ENCODE measurements around the gene ALDH3B2. TPM values are rescaled to one million over a fixed set of nuclear protein-coding genes. Genes with fewer than 3 reads are reported as not detected.

Gene ALDH3B2
- total RNA-seq, 1 experiment from 2014 or later = not detected

DNA sequence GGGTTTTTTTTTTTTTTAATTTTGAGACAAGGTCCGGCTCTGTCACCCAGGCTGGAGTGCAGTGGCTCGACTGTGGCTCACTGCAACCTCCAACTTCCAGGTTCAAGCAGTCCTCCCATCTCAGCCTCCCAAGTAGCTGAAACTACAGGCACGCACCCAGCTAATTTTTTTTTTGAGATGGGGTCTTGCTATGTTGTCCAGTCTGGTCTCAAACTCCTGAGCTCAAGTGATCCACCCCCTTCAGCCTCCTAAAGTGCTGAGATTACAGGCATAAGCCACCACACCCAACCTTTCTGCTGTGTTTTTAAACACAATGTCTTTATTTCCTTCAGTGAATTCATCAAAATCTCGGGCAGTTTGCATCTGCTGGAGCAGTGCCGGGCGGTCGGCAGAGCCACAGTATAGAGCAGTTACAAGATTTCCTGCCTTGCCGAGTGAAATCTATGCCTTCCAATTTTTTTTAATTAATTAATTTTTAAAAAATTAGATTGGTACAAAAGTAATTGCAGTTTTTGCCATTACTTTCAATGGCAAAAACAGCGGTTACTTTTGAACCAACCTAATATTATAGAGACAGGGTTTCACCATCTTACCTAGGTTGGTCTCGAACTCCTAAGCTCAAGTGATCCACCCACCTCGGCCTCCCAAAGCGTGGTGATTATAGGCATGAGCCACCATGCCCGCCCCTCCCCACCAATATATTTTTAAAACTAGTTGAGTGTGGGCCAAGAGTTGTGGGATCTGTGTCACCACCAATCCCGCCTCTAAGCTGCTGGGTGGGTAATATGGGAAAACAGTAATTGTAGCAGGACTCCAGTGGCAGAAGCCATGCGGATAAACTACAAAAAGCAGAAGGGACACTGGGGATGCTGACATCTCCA lies 21.2 kb downstream of the ALDH3B2 start:
- no peaks in the 10 kb centered on the region for H3K9me2 ChIP-seq (ENCODE audit: insufficient read depth)
- no peak overlapping the region for H3K27ac ChIP-seq (ENCODE audit: low read depth, low read length)
- no peak overlapping the region for H3K4me3 ChIP-seq (replicated peaks in 1 of 2; ENCODE audit: low read depth in 1 of 2, low read length in 2 of 2)
- no peak overlapping the region for H2AFZ ChIP-seq (ENCODE audit: low read depth, low read length, poor library complexity, severe bottlenecking)
- ATAC-seq (no peak), DNase-seq (ENCODE audit: low read depth, low spot score) (no peak)
- intact Hi-C loops (cut with micrococcal nuclease) = no loop called here
- RAD21 ChIA-PET (ENCODE audit: low non-redundant PET in 1 of 2, low total read pairs in 2 of 2, uncharacterized antibody in 2 of 2, unreplicated experiment in 2 of 2) = no interaction called here
- no peak overlapping the region for H3K9ac ChIP-seq (ENCODE audit: low read length)
- H3K9me3 ChIP-seq (ENCODE audit: control insufficient read depth in 1 of 2, insufficient read depth in 1 of 2, low read depth in 1 of 2, low read length in 2 of 2) = no peaks in the 10 kb centered on the region
- no peaks in the 10 kb centered on the region for H3K36me3 ChIP-seq (ENCODE audit: control insufficient read depth in 1 of 2, insufficient read depth in 2 of 2, low read length in 2 of 2)
- no peak for TF ChIP-seq SP1 (IDR thresholded peaks at IDR 0.05; ENCODE audit: low read depth)
- TF ChIP-seq CEBPB (IDR thresholded peaks at IDR 0.05; ENCODE audit: low read depth) = no peak
- TF ChIP-seq, protein P1, sequence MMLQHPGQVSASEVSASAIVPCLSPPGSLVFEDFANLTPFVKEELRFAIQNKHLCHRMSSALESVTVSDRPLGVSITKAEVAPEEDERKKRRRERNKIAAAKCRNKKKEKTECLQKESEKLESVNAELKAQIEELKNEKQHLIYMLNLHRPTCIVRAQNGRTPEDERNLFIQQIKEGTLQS (IDR thresholded peaks at IDR 0.05) = no peak
- no peak for TF ChIP-seq CBX3 (IDR thresholded peaks at IDR 0.05; ENCODE audit: low read depth)
- TF ChIP-seq JUND (IDR thresholded peaks at IDR 0.05) = no peak
- TF ChIP-seq, protein P2, sequence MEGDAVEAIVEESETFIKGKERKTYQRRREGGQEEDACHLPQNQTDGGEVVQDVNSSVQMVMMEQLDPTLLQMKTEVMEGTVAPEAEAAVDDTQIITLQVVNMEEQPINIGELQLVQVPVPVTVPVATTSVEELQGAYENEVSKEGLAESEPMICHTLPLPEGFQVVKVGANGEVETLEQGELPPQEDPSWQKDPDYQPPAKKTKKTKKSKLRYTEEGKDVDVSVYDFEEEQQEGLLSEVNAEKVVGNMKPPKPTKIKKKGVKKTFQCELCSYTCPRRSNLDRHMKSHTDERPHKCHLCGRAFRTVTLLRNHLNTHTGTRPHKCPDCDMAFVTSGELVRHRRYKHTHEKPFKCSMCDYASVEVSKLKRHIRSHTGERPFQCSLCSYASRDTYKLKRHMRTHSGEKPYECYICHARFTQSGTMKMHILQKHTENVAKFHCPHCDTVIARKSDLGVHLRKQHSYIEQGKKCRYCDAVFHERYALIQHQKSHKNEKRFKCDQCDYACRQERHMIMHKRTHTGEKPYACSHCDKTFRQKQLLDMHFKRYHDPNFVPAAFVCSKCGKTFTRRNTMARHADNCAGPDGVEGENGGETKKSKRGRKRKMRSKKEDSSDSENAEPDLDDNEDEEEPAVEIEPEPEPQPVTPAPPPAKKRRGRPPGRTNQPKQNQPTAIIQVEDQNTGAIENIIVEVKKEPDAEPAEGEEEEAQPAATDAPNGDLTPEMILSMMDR (IDR thresholded peaks at IDR 0.05 in 2 of 3, conservative IDR thresholded peaks at IDR 0.05 in 1 of 3; ENCODE audit: borderline replicate concordance in 1 of 3, insufficient read depth in 1 of 3, low read depth in 2 of 3, low read length in 2 of 3) = no peak
- TF ChIP-seq FOSL1 (IDR thresholded peaks at IDR 0.05; ENCODE audit: low read depth) = no peak
- TF ChIP-seq SIN3A (IDR thresholded peaks at IDR 0.05; ENCODE audit: low read depth) = no peak
- TF ChIP-seq, protein P3, sequence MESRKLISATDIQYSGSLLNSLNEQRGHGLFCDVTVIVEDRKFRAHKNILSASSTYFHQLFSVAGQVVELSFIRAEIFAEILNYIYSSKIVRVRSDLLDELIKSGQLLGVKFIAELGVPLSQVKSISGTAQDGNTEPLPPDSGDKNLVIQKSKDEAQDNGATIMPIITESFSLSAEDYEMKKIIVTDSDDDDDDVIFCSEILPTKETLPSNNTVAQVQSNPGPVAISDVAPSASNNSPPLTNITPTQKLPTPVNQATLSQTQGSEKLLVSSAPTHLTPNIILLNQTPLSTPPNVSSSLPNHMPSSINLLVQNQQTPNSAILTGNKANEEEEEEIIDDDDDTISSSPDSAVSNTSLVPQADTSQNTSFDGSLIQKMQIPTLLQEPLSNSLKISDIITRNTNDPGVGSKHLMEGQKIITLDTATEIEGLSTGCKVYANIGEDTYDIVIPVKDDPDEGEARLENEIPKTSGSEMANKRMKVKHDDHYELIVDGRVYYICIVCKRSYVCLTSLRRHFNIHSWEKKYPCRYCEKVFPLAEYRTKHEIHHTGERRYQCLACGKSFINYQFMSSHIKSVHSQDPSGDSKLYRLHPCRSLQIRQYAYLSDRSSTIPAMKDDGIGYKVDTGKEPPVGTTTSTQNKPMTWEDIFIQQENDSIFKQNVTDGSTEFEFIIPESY (IDR thresholded peaks at IDR 0.05; ENCODE audit: extremely low read depth, insufficient replicate concordance, low read length) = no peak
- TF ChIP-seq EZH2 (IDR thresholded peaks at IDR 0.05) = no peak
- TF ChIP-seq EZH2phosphoT487 (IDR thresholded peaks at IDR 0.05; ENCODE audit: borderline replicate concordance) = no peak
- no peak for TF ChIP-seq POLR2A (IDR thresholded peaks at IDR 0.05; ENCODE audit: borderline replicate concordance, extremely low read depth, insufficient read depth, insufficient read length)
- no peak for TF ChIP-seq ZNF274 (IDR thresholded peaks at IDR 0.05; ENCODE audit: low read depth, low read length)
- TF ChIP-seq ELF1 (IDR thresholded peaks at IDR 0.05; ENCODE audit: borderline replicate concordance, low read depth) = no peak
- TF ChIP-seq, protein P4, sequence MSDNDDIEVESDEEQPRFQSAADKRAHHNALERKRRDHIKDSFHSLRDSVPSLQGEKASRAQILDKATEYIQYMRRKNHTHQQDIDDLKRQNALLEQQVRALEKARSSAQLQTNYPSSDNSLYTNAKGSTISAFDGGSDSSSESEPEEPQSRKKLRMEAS (IDR thresholded peaks at IDR 0.05) = no peak
- TF ChIP-seq TCF7L2 (IDR thresholded peaks at IDR 0.05; ENCODE audit: borderline replicate concordance, extremely low read depth, insufficient read depth, insufficient read length) = no peak
- TF ChIP-seq SRF (IDR thresholded peaks at IDR 0.05; ENCODE audit: low read depth) = no peak
- H3K27me3 ChIP-seq (ENCODE audit: insufficient read depth, low read length) = no peaks in the 10 kb centered on the region
- no peak overlapping the region for H3K4me2 ChIP-seq (ENCODE audit: low read length)
- CTCF ChIA-PET = no interaction called here
- peaks cover 2 to 13% of the 10 kb centered on the region in 2 experiments; a peak in 3 of 4 replicates for H3K4me1 ChIP-seq (ENCODE audit: control insufficient read depth in 1 of 2, insufficient read depth in 2 of 2, low read length in 2 of 2)
- no TSS peak for BruUV-seq (replicated peaks)
- no peaks in the 10 kb centered on the region for H4K20me1 ChIP-seq (ENCODE audit: insufficient read depth)
- POLR2A ChIA-PET = no interaction called here
- no peaks in the 10 kb centered on the region for H3K79me2 ChIP-seq (ENCODE audit: insufficient read depth, low read length)

Data from HCT116 (cell line).